Activated T-cell treated with anti-CD3 and anti-CD28 coated beads, Interleukin-2, amount 50 U/mL, for 48 hours (primary cell): ENCODE measurements around the gene AGAP1.

Source experiments
- DNase-seq, 2 experiments: peaks; one replicate each; pipeline ENCODE4 v3.0.0-alpha.2; 2020

Gene AGAP1

GRCh38 chr2:235534678-235535422 is 41.0 kb downstream of the AGAP1 start:
- DNase-seq = no peak

GRCh38 chr2:235535423-235536130 is 41.7 kb downstream of the AGAP1 start:
- DNase-seq = no peak

GRCh38 chr2:235536711-235537110 is 42.9 kb downstream of the AGAP1 start:
- DNase-seq = no peak

- no peak for DNase-seq
Observed at GRCh38 chr2:235537186-235537585, 43.3 kb downstream of the AGAP1 start.

GRCh38 chr2:235537587-235537986 is 43.7 kb downstream of the AGAP1 start:
- no peak for DNase-seq

- no peak for DNase-seq
Observed at GRCh38 chr2:235538144-235538639, 44.3 kb downstream of the AGAP1 start.

GRCh38 chr2:235538981-235539380 is 45.1 kb downstream of the AGAP1 start:
- no peak for DNase-seq

GRCh38 chr2:235539773-235540172 is 45.9 kb downstream of the AGAP1 start:
- DNase-seq = no peak

- DNase-seq = no peak
Observed at GRCh38 chr2:235541016-235541415, 47.2 kb downstream of the AGAP1 start.

- DNase-seq = no peak
Observed at GRCh38 chr2:235541838-235542549, 48.2 kb downstream of the AGAP1 start.

- no peak for DNase-seq
Observed at GRCh38 chr2:235542733-235543127, 48.9 kb downstream of the AGAP1 start.

GRCh38 chr2:235543128-235543750 is 49.4 kb downstream of the AGAP1 start:
- peak; percentile 21 to 30 for DNase-seq

- no peak for DNase-seq
Observed at GRCh38 chr2:235543851-235544688, 50.2 kb downstream of the AGAP1 start.

- DNase-seq = no peak
Observed at GRCh38 chr2:235544689-235544969, 50.8 kb downstream of the AGAP1 start.

GRCh38 chr2:235545339-235546150 is 51.7 kb downstream of the AGAP1 start:
- DNase-seq = no peak

GRCh38 chr2:235546151-235546435 is 52.2 kb downstream of the AGAP1 start:
- no peak for DNase-seq

GRCh38 chr2:235546436-235546835 is 52.6 kb downstream of the AGAP1 start:
- no peak for DNase-seq

GRCh38 chr2:235549735-235550377 is 56.0 kb downstream of the AGAP1 start:
- no peak for DNase-seq

- no peak for DNase-seq
Observed at GRCh38 chr2:235550378-235550760, 56.5 kb downstream of the AGAP1 start.

- no peak for DNase-seq
Observed at GRCh38 chr2:235550946-235551345, 57.1 kb downstream of the AGAP1 start.

GRCh38 chr2:235551965-235552364 is 58.1 kb downstream of the AGAP1 start:
- no peak for DNase-seq
